Measurements from ENCODE around the gene BARHL1. TPM values are rescaled to one million over a fixed set of nuclear protein-coding genes. Genes with fewer than 3 reads are reported as not detected.
A peak's percentile ranks its signal among the peaks of the same experiment; 100 is the strongest.

BARHL1 gene
- total RNA-seq, 1 donor from 2014 or later = not detected

DNA sequence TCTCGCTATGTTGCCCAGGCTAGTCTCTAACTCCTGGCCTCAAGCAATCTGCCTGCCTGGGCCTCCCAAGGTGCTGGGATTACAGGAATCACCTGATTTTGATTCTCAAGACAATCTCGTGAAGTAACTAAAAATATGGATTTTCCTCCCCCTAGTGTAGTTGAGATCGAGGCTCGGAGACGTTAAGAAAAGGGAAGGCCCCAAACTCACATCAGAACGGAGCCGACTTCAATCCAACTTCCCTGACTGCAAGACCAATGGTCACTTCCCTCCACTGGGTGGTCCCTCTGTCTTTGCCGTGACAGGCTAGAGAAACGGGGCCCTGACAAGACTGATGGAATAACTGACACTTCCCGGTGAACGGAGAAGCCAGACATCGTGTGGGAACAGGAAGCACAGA is 28.3 kb downstream of the BARHL1 start:
- DNase-seq (ENCODE audit: low read depth in 2 of 2) = no peak

DNA sequence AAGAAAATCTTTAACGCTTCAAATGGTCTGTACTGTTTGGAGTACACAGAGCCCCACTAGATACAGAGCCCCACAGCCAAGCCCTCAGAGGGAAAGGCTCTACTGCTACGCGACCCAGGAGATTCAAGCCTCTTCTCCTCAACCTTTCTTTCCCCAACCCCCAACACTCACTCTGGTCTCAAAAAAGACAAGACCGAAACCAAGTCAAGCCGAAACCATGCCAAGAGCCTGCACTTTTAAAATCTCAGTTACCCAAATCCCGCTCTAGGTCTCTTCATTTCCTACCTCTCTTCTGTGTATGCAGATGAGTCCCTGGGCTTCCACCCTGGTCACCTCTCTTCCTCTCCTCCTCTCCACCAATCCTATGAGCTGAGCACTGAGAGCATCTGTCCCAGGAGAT is 31.9 kb downstream of the BARHL1 start:
- DNase-seq (ENCODE audit: low read depth in 2 of 2) = no peak

GRCh38 chr9:132615774-132616173 is 33.4 kb downstream of the BARHL1 start:
- DNase-seq (ENCODE audit: low read depth in 2 of 2) = no peak

GRCh38 chr9:132616725-132617124 is 34.3 kb downstream of the BARHL1 start:
- DNase-seq (ENCODE audit: low read depth in 2 of 2) = no peak

DNA sequence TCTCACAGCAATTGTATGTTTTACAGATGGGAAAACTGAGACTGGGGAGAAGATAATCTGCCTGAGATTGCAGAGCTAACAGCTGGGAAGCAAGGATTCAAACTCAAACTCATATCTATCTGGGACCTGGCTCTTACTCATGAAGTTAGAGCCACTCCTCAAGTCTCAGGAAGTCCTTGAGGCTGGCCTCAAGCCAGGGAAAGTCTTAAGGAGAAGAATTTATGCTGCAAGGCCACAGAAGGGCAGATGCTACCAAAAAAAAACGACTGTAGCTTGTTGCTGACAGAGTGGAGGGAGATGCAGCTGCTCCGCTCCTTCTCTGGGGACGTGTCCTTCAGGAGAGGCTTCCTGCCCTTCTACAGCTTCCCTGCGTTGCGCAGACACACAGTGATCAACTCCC is 39.8 kb downstream of the BARHL1 start:
- DNase-seq (ENCODE audit: low read depth in 2 of 2) = peak in 1 of 2 donors; percentile 32

DNA sequence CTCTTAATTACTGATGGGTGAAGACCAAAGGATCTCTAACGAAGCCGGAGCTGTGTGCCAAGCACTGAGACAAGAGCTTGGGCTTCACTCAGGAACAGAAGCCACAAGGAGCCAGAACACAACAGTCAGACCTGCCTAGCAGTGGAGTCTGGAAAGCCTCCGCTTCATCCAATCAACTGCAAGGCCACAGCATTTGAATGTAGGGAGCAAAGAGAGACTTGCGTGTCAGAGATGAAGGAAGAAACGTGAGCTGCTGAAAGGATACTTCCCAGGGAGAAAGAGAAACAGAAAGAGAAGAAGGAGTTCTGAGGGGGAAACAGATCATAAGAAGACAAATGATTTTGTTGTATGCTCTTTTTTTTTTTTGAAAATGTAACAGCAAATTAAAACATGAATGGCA is 43.9 kb downstream of the BARHL1 start:
- DNase-seq (ENCODE audit: low read depth in 2 of 2) = no peak

- no peak for DNase-seq (ENCODE audit: low read depth in 2 of 2)
These were observed 44.7 kb downstream of the BARHL1 start for GRCh38 chr9:132627106-132627505.

DNA sequence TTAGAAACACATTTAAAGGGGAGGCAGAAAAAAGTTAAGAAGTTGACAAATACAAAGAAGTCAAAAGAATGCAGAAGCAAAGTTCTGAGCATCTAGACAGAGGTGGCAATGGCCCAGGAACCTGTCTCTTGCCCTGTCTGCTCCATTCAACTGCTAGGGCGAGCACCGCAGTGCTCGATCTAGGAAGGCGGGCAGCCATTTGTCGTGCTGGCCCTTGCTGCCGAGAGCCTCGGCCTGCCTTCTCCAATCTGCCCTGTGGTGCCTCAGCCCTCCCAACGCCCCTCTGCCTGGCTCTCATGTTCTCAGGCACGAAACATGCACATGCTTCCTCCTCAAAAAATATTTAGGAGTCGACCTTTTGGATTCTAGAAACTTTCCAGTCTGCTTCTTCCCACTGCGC is 45.2 kb downstream of the BARHL1 start:
- no peak for DNase-seq (ENCODE audit: low read depth in 2 of 2)

DNA sequence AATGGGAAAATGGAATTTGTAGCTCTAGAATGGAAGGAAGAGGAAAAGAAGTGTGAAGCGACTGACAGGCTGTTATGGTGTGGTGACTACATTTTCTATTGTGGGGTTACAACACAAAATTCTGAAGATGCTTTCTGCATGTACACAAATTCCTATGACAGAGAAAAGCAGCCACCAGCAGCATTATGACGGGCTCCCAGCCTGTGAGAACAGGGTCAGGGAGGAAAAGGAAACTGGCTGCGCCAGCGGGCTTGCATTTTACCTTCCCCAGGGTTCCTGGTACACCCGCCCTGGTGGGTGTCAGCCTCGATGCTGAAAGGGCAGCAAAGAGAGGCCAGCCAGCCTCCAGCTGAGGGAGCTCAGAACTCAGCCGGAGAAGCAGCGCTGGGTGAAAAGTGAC is 46.3 kb downstream of the BARHL1 start:
- peak in 1 of 2 donors; percentile 8 for DNase-seq (ENCODE audit: low read depth in 2 of 2)

GRCh38 chr9:132630116-132630515 is 47.7 kb downstream of the BARHL1 start:
- DNase-seq (ENCODE audit: low read depth in 2 of 2) = no peak

- DNase-seq (ENCODE audit: low read depth in 2 of 2) = no peak
These were observed 48.4 kb downstream of the BARHL1 start for GRCh38 chr9:132630811-132631210.

GRCh38 chr9:132631280-132631679 is 48.9 kb downstream of the BARHL1 start:
- DNase-seq (ENCODE audit: low read depth in 2 of 2) = peak in 1 of 2 donors; percentile 33

DNA sequence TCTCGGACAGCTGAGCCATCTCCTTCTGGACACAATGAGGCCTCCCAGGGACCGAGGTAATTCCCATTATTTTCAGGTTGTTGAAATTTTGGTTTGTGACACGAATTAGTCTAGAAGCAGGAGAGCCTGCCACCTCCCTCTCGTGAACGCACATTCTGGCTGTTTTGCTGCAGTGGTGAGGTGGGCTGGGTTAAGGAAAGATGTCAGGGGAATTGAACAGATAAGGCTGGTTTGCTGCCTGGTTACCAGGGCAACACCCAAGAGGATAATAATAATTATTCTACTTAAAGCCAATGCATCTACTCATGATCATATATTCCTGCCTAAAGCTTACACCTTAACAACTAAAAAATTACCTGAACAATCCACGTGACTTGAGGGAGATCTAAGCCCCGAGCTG is 49.3 kb downstream of the BARHL1 start:
- DNase-seq (ENCODE audit: low read depth in 2 of 2) = no peak

GRCh38 chr9:132632413-132633129 is 50.2 kb downstream of the BARHL1 start:
- DNase-seq (ENCODE audit: low read depth in 2 of 2) = no peak

- peak in 1 of 2 donors; percentile 8 for DNase-seq (ENCODE audit: low read depth in 2 of 2)
These were observed 51.9 kb downstream of the BARHL1 start for GRCh38 chr9:132634327-132634726.

- no peak for DNase-seq (ENCODE audit: low read depth in 2 of 2)
These were observed 54.9 kb downstream of the BARHL1 start for GRCh38 chr9:132637351-132637750.

DNA sequence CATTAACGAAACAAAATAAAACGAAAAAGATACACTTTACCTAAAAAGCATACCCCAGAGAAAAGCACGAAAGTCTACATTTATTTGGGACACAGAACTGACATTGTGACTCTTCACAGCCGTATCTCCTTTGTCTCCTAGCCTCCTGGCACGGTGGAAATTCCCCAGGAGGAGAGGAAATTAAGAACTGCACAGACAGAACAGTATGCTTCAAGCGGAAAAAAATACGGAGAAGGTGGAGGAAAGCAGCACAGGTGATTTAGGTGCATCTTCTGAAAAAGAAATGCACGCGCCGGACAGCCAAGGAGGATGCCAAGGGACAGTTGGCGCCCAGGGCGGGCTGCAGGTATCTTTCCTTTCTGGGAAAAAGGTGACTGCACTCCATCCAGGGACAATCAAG is 55.4 kb downstream of the BARHL1 start:
- DNase-seq (ENCODE audit: low read depth in 2 of 2) = no peak

DNA sequence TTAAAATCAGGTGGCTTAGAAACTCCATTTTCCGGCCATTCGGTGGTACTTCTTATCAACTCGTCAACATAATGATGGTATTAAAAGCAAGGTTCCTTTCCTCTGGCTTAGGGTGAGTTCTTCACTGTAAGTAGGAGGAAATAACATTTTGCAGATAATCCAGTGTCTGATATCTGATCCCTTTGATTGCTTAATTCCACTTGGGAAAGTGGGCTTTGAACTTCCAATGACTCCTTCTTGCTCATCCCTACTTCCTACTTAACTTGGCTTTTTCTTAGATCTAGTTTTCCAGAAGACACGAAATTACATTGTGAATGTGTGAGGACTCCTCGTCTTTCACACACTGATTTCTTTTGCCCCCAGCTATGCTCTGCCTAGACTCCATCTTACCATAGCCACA is 55.8 kb downstream of the BARHL1 start:
- no peak for DNase-seq (ENCODE audit: low read depth in 2 of 2)

- no peak for DNase-seq (ENCODE audit: low read depth in 2 of 2)
These were observed 56.9 kb downstream of the BARHL1 start for GRCh38 chr9:132639322-132639721.

Other genes starting within 250 kb of the BARHL1 start
- 48.4 and 74.8 TPM in 2 replicates for gene SETX, start 227.6 kb upstream of the BARHL1 start, total RNA-seq
- gene TTF1, start 175.8 kb upstream of the BARHL1 start, total RNA-seq = 7.2 and 10.3 TPM in 2 replicates
- gene CFAP77, start 172.4 kb upstream of the BARHL1 start, total RNA-seq = under 0.01 TPM in 1 of 2 replicates, not detected in the other
- gene DDX31, start 87.4 kb downstream of the BARHL1 start, total RNA-seq = 5.7 and 9.1 TPM in 2 replicates
- 9.4 and 9.9 TPM in 2 replicates for gene GTF3C4, start 87.9 kb downstream of the BARHL1 start, total RNA-seq